Activated T-cell treated with anti-CD3 and anti-CD28 coated beads, Interleukin-2, amount 50 U/mL, for 24 hours (primary cell): ENCODE results near the gene CBX7.

ENCODE experiments used
- DNase-seq: peaks from one replicate; pipeline ENCODE4 v3.0.0-alpha.2; 2020
- H3K27ac Mint-ChIP-seq: 2 replicates; pipeline ENCODE4 v1.8.0; 2020; ENCODE audit warnings: mild to moderate bottlenecking, mixed read lengths
- H3K27me3 Mint-ChIP-seq: 2 replicates; pipeline ENCODE4 v1.8.0; 2020; ENCODE audit warnings: mixed read lengths
- H3K36me3 Mint-ChIP-seq: 2 replicates; pipeline ENCODE4 v1.8.0; 2020; ENCODE audit warnings: low read depth, mixed read lengths
- H3K4me1 Mint-ChIP-seq: 2 replicates; pipeline ENCODE4 v1.8.0; 2020; ENCODE audit warnings: low read depth, mixed read lengths
- H3K4me3 Mint-ChIP-seq: 2 replicates; pipeline ENCODE4 v1.8.0; 2020; ENCODE audit warnings: mild to moderate bottlenecking, moderate library complexity, mixed read lengths
- H3K9me3 Mint-ChIP-seq: 2 replicates; pipeline ENCODE4 v1.8.0; 2020; ENCODE audit warnings: mixed read lengths

The CBX7 gene

DNA sequence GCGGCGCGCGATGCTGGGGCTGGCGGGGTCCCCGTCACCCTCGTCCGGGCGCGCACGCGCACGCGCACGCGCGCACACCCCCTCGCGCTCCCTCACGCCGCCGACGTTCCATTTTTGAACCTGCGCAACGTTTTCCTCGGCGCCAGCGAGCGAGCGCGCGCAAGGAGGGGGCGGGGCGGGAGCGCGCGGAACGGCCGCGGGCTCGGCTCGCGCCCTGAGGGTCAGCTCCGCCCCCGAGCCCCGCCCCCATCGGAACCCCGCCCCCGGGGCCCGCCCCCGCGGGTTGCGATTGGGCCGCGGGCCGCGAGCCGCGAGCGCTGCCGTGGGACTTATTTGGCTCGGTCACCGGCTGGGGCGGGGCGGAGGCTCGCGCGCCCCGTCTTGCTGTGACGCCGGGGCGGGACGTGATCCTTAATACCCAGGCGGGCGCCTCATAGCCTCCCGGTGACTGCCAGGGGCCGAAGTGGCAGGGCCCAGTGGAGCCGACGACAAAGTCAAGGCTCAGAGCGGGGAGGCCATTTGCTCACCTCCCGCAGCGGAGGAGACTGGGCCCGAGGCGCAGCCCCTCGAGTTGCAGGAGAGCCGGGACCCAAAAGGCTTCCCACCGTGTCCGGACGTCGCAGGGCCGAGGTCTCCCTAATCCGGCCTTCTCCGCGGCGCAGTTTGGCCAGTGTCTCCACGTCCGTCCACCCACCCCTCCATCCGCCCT is at the start of gene CBX7:
Gene CBX7, minus strand, starts transcription at position 170 of the 709 bp plus-strand sequence. CDS start 236 bp downstream, outside the sequence.
- Mint-ChIP-seq H3K9me3 (no peaks in the 10 kb centered on the region), H3K4me3 (peak within 1 kb of the TSS; percentile 76), H3K27me3 (peaks cover 14% of the 10 kb centered on the region), H3K27ac (peak within 1 kb of the TSS; percentile 86), H3K4me1 (peaks cover 44% of the 10 kb centered on the region), H3K36me3 (peaks cover 10% of the 10 kb centered on the region)
- DNase-seq: peak; percentile 99

DNA sequence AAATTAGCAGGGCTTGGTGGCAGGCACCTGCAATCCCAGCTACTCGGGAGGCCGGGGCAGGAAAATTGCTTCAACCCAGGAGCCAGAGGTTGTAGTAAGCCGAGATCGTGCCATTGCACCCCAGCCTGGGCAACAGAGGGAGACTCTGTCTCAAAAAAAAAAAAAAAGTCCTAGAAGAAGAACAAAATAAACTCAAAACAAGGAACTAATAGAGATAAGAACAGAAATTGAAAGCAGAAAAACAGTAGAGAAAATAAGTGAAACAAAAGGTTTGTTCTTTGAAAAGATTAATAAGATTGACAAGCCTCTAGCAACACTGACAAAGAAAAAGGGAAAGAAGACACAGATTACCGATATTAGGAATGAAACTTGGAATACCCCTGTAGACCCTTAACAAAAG is 45.1 kb upstream of the CBX7 start:
- Mint-ChIP-seq H3K9me3 (no peaks in the 10 kb centered on the region), H3K36me3 (no peaks in the 10 kb centered on the region), H3K27ac (no peak overlapping the region), H3K4me3 (no peak overlapping the region), H3K4me1 (no peaks in the 10 kb centered on the region), H3K27me3 (no peaks in the 10 kb centered on the region)
- no peak for DNase-seq

GRCh38 chr22:39194098-39194497 is 41.6 kb upstream of the CBX7 start:
- H3K36me3 Mint-ChIP-seq: no peaks in the 10 kb centered on the region
- no peaks in the 10 kb centered on the region for H3K27me3 Mint-ChIP-seq
- no peak overlapping the region for H3K4me3 Mint-ChIP-seq
- no peaks in the 10 kb centered on the region for H3K9me3 Mint-ChIP-seq
- no peak overlapping the region for H3K27ac Mint-ChIP-seq
- H3K4me1 Mint-ChIP-seq: no peaks in the 10 kb centered on the region
- DNase-seq: no peak

GRCh38 chr22:39188809-39189208 is 36.3 kb upstream of the CBX7 start:
- no peak overlapping the region for H3K4me3 Mint-ChIP-seq
- no peak for DNase-seq
- no peaks in the 10 kb centered on the region for H3K4me1 Mint-ChIP-seq
- H3K36me3 Mint-ChIP-seq: no peaks in the 10 kb centered on the region
- no peaks in the 10 kb centered on the region for H3K9me3 Mint-ChIP-seq
- H3K27ac Mint-ChIP-seq: no peak overlapping the region
- H3K27me3 Mint-ChIP-seq: no peaks in the 10 kb centered on the region

GRCh38 chr22:39185601-39186012 is 33.1 kb upstream of the CBX7 start:
- Mint-ChIP-seq H3K27ac (no peak overlapping the region), H3K4me1 (no peaks in the 10 kb centered on the region), H3K36me3 (no peaks in the 10 kb centered on the region), H3K4me3 (no peak overlapping the region), H3K9me3 (peaks cover 2% of the 10 kb centered on the region), H3K27me3 (no peaks in the 10 kb centered on the region)
- DNase-seq: no peak

GRCh38 chr22:39184586-39185577 is 32.4 kb upstream of the CBX7 start:
- Mint-ChIP-seq H3K27me3 (no peaks in the 10 kb centered on the region), H3K9me3 (peaks cover 2% of the 10 kb centered on the region), H3K4me3 (no peak overlapping the region), H3K36me3 (no peaks in the 10 kb centered on the region), H3K4me1 (no peaks in the 10 kb centered on the region), H3K27ac (no peak overlapping the region)
- DNase-seq: no peak

GRCh38 chr22:39183991-39184585 is 31.6 kb upstream of the CBX7 start:
- peaks cover 2% of the 10 kb centered on the region for H3K9me3 Mint-ChIP-seq

GRCh38 chr22:39182478-39183030 is 30.1 kb upstream of the CBX7 start:
- Mint-ChIP-seq H3K27ac (no peak overlapping the region), H3K36me3 (no peaks in the 10 kb centered on the region), H3K4me3 (no peak overlapping the region), H3K27me3 (no peaks in the 10 kb centered on the region), H3K9me3 (peaks cover 2% of the 10 kb centered on the region), H3K4me1 (peaks cover 9% of the 10 kb centered on the region)
- no peak for DNase-seq

More at GRCh38 chr22:39183991-39184585, 31.6 kb upstream of the CBX7 start:
- no peak for DNase-seq
- H3K4me1 Mint-ChIP-seq: no peaks in the 10 kb centered on the region
- H3K27ac Mint-ChIP-seq: no peak overlapping the region
- H3K4me3 Mint-ChIP-seq: no peak overlapping the region
- no peaks in the 10 kb centered on the region for H3K27me3 Mint-ChIP-seq
- no peaks in the 10 kb centered on the region for H3K36me3 Mint-ChIP-seq

- no peak for DNase-seq
- Mint-ChIP-seq H3K27me3 (no peaks in the 10 kb centered on the region), H3K36me3 (no peaks in the 10 kb centered on the region), H3K27ac (no peak overlapping the region), H3K4me1 (peaks cover 13% of the 10 kb centered on the region), H3K4me3 (no peak overlapping the region), H3K9me3 (peaks cover 2% of the 10 kb centered on the region)
These were observed 29.3 kb upstream of the CBX7 start for GRCh38 chr22:39181778-39182177.

GRCh38 chr22:39181356-39181755 is 28.9 kb upstream of the CBX7 start:
- Mint-ChIP-seq H3K27ac (no peak overlapping the region), H3K4me1 (peaks cover 13% of the 10 kb centered on the region), H3K36me3 (no peaks in the 10 kb centered on the region), H3K4me3 (no peak overlapping the region), H3K9me3 (peaks cover 2% of the 10 kb centered on the region), H3K27me3 (no peaks in the 10 kb centered on the region)
- DNase-seq: no peak

DNA sequence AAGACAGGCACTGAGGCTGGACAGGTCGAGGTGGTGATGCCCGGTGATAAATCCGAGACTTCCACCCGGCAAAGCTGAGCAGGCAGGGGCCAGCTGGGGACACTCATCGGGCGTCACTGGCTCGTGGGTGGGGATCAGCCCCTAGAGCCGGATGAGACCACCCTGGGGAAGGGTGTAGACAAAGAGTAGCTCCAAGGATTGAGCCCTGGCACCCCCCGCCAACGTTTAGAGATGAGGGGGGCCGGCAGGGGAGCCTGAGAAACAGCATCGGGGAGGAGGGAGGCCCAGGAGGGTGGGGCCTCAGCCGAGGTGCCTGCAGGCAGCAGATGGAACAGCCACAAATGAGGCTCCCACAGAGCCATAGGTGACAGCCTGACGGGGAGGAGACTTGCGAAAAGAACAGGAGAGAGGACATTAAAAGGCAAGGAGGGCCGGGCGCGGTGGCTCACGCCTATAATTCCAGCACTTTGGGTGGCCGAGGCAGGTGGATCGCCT is 27.4 kb upstream of the CBX7 start:
- Mint-ChIP-seq H3K4me1 (peaks cover 19% of the 10 kb centered on the region), H3K4me3 (no peak overlapping the region), H3K27me3 (no peaks in the 10 kb centered on the region), H3K27ac (no peak overlapping the region), H3K9me3 (peaks cover 2% of the 10 kb centered on the region), H3K36me3 (no peaks in the 10 kb centered on the region)
- no peak for DNase-seq

- no peak for DNase-seq
- Mint-ChIP-seq H3K36me3 (no peaks in the 10 kb centered on the region), H3K4me3 (no peak overlapping the region), H3K9me3 (peaks cover 2% of the 10 kb centered on the region), H3K27me3 (no peaks in the 10 kb centered on the region), H3K4me1 (peaks cover 24% of the 10 kb centered on the region), H3K27ac (no peak overlapping the region)
These were observed 26.9 kb upstream of the CBX7 start for GRCh38 chr22:39179401-39179827.

- Mint-ChIP-seq H3K4me1 (peaks cover 33% of the 10 kb centered on the region), H3K4me3 (no peak overlapping the region), H3K27me3 (no peaks in the 10 kb centered on the region), H3K9me3 (peaks cover 2% of the 10 kb centered on the region), H3K27ac (no peak overlapping the region), H3K36me3 (no peaks in the 10 kb centered on the region)
- DNase-seq: no peak
These were observed 26.0 kb upstream of the CBX7 start for GRCh38 chr22:39178206-39179111.
